GM21447 (cell line): Measurements from ENCODE around the gene APOL3.
"Not testable (repeated sequence)": the region's sequence is repeated elsewhere in the genome, so short reads cannot be mapped to it uniquely, and the experiment has no call there.

ENCODE experiments used
- ATAC-seq: cut with Tn5 transposase; IDR thresholded peaks from one replicate; pipeline ENCODE4 v1.9.1; 2021; ENCODE audit not compliant: unreplicated experiment

Gene APOL3

DNA sequence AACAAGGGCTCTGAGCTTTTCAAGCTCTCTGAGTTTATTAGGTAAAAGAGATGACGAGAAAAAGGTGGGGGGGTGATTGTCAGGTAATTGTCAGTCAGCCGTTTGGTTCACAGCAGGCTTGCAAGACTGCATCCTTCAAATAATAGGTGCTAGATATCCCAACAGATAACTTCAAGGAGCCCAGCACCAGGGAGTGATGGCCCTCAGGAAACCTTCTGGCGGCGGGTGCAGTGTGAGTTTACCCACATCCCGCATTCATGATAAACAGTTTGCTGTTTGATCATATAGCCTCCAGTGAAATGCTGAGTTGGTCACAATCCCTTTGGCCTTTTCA is 1.2 kb upstream of the APOL3 start:
- not testable (repeated sequence) for ATAC-seq

DNA sequence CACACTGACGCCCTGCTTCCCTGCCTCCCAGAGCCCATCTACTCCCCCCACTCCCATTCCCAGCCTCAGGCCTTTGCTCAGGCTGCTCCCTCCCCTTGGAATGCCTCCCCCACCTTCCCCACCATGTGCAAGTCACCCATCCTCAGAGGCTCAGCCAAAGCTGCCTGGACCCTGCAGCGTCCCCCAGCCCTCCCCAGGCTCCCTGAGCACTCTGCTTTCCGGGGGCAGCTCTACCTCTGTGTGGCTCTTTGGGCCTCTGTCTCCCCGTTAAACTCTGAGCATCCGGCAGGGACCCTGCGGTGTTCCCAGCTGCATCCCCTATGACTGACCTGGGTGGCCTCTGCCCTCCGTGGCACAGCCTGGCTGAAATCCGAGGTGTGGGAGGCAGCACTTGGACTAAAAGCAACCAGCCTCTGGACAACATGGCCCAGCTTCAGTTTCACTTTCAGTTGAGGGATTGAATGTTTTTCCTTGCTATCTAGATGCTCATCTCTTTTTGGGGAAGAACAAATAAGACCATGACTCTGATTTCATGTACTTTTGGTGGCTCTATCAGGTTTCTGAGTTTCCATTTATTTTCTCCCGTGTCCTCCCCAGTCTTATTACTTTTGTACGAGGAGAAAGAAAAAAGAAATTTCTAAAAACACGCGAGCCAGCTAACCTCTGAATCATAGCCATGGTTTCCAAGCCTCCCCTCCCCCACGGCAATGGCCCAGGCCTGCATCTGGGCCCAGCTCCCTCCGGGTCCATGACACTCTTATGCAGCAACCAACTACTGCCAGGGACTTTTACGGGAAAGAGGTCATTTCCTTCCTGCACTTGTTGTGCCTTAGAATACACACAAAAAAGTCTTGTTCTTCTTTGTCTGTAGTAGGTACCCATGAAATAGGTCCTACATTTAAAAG is 3.8 kb downstream of the APOL3 start:
- no peak for ATAC-seq

DNA sequence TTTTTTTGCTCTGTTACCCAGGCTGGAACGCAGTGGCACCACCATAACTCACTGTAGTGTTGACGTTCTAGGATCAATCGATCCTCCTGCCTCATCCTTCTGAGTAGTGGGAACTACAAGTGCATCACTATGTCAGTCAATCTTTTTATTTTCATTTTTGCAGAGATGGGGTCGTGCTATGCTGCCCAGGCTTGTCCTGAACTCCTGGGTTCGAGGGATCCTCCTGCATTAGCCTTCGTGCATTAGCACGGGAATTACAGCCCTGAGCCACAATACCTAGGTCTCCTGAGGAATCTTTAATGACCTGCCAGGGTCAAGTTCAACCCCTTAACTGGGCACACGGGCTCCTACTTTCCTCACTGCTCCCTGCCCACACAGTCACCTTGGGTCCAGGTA is 4.4 kb downstream of the APOL3 start:
- ATAC-seq = no peak

DNA sequence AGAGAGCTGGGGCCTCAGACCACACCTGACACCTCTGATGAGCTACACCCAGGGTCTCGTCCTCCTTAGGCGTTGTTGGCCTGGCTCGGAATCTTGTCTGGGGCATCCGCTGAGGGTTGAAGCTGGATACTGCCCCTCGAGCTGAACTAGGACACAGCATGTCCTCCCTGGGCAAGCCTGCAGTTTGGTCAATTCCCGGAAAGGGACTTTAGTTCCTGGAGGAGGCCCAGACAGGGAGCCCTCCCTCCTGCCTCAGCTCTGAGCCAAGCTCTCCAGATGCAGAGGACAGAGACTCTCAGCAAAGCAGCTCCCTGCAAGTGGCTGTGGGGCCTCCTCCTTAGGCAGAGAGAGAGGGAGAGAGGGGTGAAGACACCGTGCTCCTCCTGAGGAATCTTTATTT is 4.9 kb downstream of the APOL3 start:
- ATAC-seq = no peak

DNA sequence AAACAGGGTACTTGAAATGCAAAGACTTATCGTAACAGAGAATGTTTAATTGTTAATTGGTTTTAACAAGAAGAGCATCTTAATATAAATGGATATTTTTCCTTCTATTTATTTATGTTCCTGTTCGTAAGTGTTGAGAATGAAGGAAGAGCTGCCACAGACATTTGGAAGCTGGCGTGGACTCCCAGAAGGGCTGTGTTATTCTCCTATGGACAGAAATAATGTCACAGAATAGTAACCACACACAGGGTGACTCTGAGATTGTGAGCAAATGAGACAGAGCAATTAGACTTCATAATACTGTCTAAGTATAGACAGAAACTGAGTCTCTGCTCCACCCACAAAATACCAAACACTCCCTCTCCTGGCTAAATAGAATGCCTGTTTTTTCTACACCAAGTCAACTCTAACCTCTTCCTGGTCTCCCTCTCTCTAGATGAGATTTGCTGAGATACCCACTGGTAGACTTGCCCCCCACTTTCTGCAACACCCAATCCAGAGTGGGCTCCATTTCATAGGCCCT is 6.1 kb downstream of the APOL3 start:
- no peak for ATAC-seq

DNA sequence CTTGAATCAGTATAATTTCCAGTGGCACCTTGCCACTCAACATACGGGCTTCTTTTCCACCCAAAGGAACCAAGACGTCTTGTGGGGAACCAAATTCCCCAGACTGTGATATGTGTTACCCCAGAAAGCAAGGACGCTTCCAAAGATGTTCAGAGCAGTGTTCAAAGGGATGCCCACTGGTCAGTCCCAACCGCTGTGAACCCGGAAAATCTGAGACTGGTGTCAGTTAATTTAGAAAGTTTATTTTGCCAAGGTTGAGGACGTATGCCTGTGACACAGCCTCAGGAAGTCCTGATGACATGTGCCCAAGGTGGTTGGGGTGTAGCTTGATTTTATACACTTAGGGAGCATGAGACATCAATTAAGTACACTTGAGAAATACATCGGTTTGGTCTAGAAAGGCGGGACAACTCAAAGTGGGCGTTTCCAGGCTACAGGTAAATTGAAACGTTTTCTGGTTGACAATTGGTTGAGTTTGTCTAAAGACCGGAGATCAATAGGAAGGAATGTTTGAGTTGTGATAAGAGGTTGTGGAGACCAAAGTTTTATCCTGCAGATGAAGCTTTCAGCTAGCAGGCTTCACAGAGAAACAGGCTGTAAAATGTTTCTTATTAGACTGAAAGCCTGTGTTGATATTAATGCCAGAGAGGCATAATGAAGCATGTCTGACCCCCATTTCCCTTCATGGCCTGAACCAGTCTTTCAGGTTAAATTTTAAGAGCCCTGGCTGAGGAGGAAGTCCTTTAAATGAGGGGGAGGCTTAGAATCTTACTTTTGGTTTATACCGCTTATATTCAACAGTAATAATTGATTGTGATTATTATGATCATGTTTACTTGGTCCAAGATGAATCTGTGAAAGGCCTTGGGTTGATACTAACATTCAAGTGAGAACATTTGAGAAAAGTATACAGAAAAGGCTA is 6.8 kb downstream of the APOL3 start:
- no peak for ATAC-seq

DNA sequence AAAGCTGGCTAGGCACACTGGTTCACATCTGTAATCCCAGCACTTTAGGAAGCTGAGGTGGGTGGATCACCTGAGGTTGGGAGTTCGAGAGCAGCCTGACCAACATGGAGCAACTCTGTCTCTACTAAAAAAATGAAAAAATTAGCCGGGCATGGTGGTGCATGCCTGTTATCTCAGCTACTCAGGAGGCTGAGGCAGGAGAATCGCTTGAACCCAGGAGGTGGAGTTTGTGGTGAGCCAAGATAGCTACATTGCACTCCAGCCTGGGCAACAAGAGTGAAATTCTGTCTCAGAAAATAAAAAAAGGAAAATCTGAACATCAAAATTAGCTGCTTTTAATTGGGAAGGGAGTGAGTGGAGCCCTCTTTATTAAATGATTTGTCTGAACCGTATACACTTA is 7.7 kb downstream of the APOL3 start:
- not testable (repeated sequence) for ATAC-seq

DNA sequence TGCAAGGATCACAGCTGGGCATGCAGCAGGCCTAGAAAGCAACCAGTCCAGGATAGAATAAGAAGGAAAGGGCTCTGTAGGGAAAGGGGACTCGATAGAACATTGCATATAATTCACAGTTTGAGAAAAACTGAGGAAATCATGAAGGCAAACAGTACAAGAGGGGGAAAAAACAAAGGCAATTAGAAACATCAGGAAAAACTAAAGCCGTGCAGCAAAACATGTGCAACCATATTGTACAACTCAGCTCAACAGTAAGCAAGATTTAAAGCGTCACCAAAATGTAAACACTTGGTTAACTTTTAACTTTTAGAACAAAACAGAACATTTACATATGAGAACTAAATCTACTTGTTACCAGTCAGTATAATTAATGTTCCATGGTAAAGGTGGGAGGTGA is 8.5 kb downstream of the APOL3 start:
- no peak for ATAC-seq

DNA sequence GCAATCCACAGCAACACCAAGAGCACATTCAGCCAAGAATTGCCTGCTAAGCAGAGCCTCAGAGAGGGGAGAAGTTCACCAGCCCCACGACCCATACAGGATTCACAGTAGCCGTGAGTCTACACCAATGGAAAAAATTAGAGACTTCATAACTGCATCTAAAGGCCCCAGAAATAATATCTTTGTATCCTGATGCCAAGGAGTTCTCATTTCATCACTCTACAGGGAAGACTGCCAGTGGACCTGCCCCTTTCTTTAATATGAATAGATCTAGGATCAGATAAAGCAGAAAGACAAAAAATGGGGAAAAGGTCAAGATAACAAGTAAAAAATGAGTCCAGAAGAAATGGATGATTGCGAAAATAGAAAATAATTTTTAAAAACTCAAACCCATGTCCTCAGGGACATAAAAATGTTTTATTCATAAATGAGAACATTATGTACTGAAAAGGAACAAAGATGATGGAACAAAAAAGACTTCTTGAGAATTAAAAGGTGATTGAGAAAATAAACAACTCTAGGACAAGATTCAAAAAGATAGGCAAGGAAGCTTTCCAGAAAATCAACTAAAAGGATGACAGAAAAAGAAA is 9.5 kb downstream of the APOL3 start:
- ATAC-seq = no peak

DNA sequence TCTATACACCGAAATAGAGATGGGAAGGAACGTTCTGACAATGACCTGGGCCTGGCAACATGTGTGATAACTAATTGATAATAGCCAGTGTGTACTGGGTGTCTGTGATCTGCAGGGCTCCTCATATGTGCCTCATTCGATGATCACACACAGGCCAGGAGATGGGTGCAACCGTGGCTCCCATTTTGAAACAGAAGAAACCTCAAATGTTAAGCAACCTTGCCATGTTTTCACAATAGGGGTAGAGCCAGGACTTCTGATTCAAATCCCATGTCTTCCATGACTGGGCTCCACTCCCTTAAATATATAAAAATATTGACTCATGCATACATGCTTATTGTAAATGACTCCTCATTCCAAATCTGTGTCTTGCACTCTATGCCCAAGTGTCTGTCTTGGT is 11.1 kb downstream of the APOL3 start:
- ATAC-seq = no peak

DNA sequence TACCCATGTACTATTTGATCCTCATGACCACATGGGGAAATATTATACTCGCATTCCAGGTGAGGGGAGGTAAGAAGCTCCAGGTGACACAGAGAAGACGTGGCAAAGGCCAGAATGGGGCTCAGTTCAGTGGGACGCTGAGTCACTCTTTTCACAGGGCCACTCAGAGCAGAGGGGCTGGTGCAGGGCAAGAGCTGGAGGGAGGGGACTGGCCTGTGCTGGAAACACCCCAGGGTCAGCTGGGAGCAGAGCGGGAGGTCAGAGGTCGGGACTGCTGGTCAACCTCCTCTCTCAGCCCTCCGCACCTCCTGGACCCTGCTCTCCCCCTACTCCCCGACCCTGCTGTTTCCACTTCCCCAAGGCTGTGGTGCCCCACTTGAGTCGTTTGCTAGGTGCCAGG is 12.1 kb downstream of the APOL3 start:
- ATAC-seq = no peak

DNA sequence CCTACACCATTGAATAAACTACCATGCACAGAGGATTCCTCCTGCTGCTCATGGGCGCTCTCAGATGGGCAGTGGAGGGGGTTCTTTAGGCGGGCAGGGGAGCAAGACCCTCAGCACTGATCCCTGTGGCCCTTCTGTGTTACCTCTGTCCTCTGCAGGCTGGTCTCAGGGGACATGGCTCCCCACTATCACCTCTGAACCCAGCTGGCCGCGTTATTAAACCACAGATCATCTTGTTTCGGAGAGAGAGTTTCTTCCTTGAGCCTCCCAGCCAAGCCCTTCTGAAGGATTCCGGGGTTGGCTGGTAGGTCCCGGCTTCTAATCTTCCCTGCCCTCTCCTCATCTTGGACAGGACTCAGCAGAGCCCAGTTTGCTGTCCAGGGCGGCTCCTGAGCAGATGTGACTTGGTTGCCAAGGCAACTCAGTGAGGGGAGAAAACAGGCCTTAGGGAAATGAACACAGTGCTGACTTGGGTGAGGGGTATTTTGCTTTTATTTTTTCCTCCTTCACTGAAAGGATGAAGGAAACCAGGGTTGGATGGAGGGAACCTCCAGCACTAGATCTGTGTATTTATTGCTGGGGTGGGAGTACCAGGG is 13.3 kb downstream of the APOL3 start:
- no peak for ATAC-seq

DNA sequence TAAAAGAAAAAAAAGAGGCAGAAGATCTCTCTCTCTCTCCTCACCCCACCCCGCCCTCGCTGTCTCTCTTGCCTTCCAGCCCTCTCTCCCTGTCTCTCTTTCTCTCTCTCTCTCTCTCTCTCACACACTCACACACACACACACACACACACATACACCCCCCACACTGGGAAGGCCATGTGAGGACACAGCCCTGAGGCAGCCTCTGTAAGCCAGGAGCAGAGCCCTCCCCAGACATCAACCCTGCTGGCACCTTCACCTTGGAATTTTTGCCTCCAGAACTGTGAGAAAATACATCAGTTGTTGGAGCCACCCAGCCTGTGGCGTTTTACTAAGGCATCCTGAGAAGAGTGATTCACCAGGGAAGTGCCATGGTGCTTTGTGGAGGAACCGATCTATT is 14.7 kb downstream of the APOL3 start:
- no peak for ATAC-seq

DNA sequence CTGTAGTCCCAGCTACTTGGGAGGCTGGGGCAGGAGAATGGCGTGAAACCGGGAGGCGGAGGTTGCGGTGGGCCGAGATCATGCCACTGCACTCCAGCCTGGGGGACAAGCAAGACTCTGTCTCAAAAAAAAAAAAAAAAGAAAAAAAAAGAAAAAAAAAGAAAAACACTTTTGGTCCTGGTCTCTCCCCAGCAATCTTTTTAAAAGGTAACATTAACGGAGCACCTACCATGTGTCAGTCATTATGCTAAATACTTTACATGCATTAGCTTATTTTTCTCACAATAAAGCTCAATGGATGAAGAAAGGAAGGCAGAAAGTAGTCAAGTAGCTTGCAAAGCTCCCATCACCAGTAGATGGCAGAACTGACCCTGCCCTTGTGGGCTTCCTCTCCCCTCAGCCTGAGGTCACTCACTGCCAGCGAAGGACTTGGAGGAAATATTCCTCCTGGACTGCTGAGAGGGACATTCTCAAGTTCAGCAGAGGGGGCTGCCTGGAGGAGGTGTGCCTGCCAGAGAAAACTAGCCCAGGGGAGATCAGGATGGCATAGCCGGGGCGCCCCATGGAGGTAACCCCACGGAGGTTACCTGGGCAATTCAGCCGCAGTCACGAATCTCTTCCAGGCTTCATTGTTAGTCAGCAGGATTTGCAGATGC is 15.5 kb downstream of the APOL3 start:
- ATAC-seq = no peak

DNA sequence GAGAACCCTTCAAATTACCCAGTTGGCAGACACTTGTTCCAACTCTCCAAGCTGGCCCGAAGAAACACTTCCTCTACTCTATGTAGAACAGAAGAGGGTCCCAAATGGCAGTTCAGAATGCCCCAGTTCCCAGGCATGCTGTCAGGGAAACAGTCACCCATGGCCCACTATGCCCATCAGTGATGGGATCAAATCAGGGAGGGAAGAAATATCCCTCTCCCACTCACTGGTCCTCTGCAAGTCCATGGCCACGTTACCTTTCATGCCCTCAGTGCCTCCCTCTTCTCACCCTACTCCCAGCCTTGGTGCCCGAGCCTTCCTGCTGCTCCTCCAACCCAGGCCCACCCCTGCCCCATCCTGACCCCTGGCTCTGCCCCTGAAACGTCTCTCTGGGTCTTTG is 16.6 kb downstream of the APOL3 start:
- no peak for ATAC-seq

DNA sequence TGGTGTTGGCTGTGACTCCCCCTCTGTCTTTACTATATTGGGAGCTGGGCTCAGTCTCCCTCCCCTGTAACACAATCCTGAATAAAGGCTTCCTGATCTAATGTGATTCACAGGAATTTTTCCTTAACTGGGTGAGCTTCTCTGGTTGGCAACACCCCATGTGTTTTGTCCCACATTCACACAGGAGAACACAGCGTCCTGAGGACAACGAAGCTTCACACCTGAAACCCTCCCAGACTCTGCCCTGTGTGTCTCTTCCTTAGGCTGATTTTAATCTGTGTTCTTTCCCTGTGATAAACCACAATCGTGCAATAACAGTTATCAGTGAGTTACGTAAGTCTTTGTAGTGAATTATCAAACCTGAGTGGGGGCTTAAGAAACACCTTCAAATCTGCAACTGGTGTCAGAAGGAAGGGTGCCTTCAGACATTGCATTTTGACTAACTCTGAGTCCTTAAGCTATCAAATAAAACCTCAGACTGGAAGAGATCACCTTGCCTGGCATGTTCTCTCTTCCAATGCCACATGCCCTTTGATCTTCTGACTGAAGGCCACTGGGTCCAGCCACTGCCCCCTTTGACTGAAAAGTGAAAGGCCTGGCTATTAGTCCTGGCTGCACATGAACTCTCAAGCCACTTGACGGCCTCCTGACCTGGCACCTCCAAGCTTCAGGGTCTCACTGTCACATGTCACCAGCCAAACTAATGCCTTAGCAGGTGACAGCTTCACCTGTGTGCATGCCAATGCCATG is 17.3 kb downstream of the APOL3 start:
- ATAC-seq = no peak

DNA sequence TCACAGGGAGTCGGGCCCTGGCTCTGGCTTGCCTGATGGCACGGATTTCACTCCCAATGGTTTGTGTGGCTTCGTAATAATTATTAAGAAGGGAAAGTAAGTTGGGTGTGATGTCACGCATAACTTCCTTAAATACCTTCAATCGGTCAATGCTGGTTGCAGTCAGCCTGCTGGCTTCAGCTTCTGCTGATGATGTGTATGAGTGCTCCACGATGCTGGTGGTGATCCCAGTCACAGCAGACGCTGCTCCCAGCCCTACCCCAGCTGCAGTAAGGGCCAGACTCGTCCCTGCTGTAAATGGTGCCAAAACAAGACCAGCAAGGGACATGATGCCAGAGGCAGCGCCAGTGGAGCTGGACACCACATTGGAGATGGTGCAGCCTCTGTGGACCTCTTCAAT is 19.1 kb downstream of the APOL3 start:
- no peak for ATAC-seq

DNA sequence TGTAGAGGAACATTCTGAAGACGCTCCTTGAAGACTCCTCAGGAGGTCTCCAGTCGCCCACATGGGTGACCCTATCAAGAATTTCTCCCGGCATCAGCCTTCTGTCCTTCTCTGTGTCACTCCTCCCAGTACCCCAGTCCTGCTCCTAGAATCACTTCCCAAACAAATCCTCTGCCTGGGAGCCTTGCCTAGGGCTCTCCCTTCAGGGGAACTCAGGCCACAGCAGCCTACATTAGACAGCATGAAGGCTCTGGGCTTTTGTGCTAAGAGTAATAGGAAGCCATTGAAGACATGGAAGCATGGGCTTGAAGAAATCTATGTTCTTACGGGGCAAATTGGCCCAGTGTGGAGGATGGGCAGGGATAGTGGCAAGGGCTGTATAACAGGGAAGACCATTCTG is 21.8 kb downstream of the APOL3 start:
- not testable (repeated sequence) for ATAC-seq

DNA sequence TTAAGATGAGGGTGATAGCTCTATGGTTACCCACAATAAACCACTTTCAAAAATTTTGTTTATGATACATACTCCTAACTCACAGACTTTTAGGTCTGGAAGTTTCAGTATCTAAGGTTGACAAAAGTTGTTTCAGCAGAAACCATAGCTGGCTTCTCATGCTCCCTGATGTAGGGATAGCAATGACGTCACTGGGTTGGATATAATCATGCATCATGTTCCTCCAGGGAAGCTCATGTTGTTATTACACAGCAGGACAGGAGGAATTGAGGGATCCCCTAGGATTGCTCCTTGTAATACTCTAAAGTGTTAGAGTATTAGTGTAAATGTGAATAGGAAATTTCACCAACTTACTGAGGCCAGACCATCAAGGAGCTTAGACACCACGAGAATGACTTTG is 23.6 kb downstream of the APOL3 start:
- ATAC-seq = no peak

DNA sequence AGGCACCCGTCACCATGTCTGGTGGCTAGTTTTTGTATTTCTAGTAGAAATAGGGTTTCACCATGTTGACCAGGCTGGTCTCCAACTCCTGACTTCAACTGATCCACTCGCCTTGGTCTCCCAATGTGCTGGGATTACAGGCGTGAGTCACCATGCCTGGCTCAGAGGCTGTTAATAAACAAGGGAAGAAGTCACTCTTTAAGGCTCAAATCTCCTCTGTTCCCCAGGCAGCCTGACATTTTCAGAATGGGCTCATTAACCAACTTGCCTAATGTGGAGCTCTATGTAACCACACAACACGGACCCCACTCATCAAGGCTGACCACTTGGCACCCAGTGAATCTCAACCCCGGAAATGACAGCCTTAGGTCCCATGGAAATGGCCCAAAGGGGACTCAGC is 24.1 kb downstream of the APOL3 start:
- ATAC-seq = no peak
